HepG2 (cell line): ENCODE measurements around the gene NACC2. TPM values are rescaled to one million over a fixed set of nuclear protein-coding genes. Genes with fewer than 3 reads are reported as not detected.

Source experiments
- FOXK1 ChIP-seq: sonication (generic); formaldehyde crosslinking; IDR thresholded peaks from 2 replicates; pipeline ENCODE4 v1.4.0; 2020; ENCODE audit warnings: low read depth, missing genetic modification reagents, borderline replicate concordance
- GRHL1 ChIP-seq: sonication (generic); formaldehyde crosslinking; conservative IDR thresholded peaks from 2 replicates; pipeline ENCODE4 v1.8.0; 2022; ENCODE audit warnings: missing genetic modification reagents
- HNF4A ChIP-seq: sonication (generic); formaldehyde crosslinking; IDR thresholded peaks from 2 replicates; pipeline ENCODE4 v1.4.0; 2020; ENCODE audit warnings: missing genetic modification reagents
- JUN ChIP-seq: sonication (generic); formaldehyde crosslinking; IDR thresholded peaks from 2 replicates; pipeline ENCODE4 v1.4.0; 2020; ENCODE audit warnings: mild to moderate bottlenecking, missing genetic modification reagents
- KLF6 ChIP-seq: IDR thresholded peaks from 2 replicates; pipeline ENCODE4 v1.8.0; 2016; ENCODE audit warnings: missing biosample characterization, missing genetic modification reagents
- LBX2 ChIP-seq: sonication (generic); formaldehyde crosslinking; IDR thresholded peaks from 2 replicates; pipeline ENCODE4 v1.5.0; 2020; ENCODE audit warnings: missing genetic modification reagents, mild to moderate bottlenecking, borderline replicate concordance
- POGZ ChIP-seq: sonication (generic); formaldehyde crosslinking; IDR thresholded peaks from 2 replicates; pipeline ENCODE4 v1.4.0; 2020; ENCODE audit warnings: mild to moderate bottlenecking, missing genetic modification reagents
- RELA ChIP-seq: sonication (generic); formaldehyde crosslinking; IDR thresholded peaks from 2 replicates; pipeline ENCODE4 v1.4.0; 2020; ENCODE audit warnings: missing genetic modification reagents
- RFX1 ChIP-seq: fragments of 450-650 bp; IDR thresholded peaks from 2 replicates; pipeline ENCODE4 v1.6.1; 2017
- SMAD3 ChIP-seq: sonication (generic); formaldehyde crosslinking; IDR thresholded peaks from 2 replicates; pipeline ENCODE4 v1.4.0; 2020; ENCODE audit warnings: missing genetic modification reagents
- SMARCE1 ChIP-seq: fragments of 450-650 bp; IDR thresholded peaks from 2 replicates; pipeline ENCODE4 v1.6.1; 2017; ENCODE audit warnings: borderline replicate concordance
- SMC3 ChIP-seq: IDR thresholded peaks from 2 replicates; pipeline ENCODE4 v1.6.1; 2011; ENCODE audit warnings: low read length, improper control_type of control experiment
- THRA ChIP-seq: sonication (generic); formaldehyde crosslinking; IDR thresholded peaks from 2 replicates; pipeline ENCODE4 v1.4.0; 2020; ENCODE audit warnings: missing genetic modification reagents, borderline replicate concordance
- ZIK1 ChIP-seq: sonication (generic); formaldehyde crosslinking; IDR thresholded peaks from 2 replicates; pipeline ENCODE4 v1.5.0; 2020; ENCODE audit warnings: mild to moderate bottlenecking, low read depth, missing genetic modification reagents, borderline replicate concordance
- ZNF160 ChIP-seq: sonication (generic); formaldehyde crosslinking; IDR thresholded peaks from 2 replicates; pipeline ENCODE4 v1.8.0; 2022; ENCODE audit warnings: mild to moderate bottlenecking, inconsistent platforms, missing genetic modification reagents
- ZNF207 ChIP-seq: fragments of 450-650 bp; IDR thresholded peaks from 2 replicates; pipeline ENCODE4 v1.6.1; 2016; ENCODE audit warnings: antibody characterized with exemption, borderline replicate concordance
- ZNF225 ChIP-seq: sonication (generic); formaldehyde crosslinking; IDR thresholded peaks from 2 replicates; pipeline ENCODE4 v1.4.0; 2020; ENCODE audit warnings: mild to moderate bottlenecking, missing genetic modification reagents
- ZNF34 ChIP-seq: sonication (generic); formaldehyde crosslinking; IDR thresholded peaks from 2 replicates; pipeline ENCODE4 v1.4.0; 2020; ENCODE audit warnings: mild to moderate bottlenecking, missing genetic modification reagents, borderline replicate concordance
- ZNF563 ChIP-seq: sonication (generic); formaldehyde crosslinking; IDR thresholded peaks from 2 replicates; pipeline ENCODE4 v1.8.0; 2022; ENCODE audit warnings: mild to moderate bottlenecking, moderate library complexity, missing genetic modification reagents
- ZNF569 ChIP-seq: sonication (generic); formaldehyde crosslinking; IDR thresholded peaks from 2 replicates; pipeline ENCODE4 v1.5.0; 2020; ENCODE audit warnings: mild to moderate bottlenecking, missing genetic modification reagents, moderate library complexity, borderline replicate concordance
- ZNF607 ChIP-seq: sonication (generic); formaldehyde crosslinking; IDR thresholded peaks from 2 replicates; pipeline ENCODE4 v1.5.1; 2020; ENCODE audit warnings: missing genetic modification reagents, mild to moderate bottlenecking, borderline replicate concordance
- ZSCAN9 ChIP-seq: IDR thresholded peaks from 2 replicates; pipeline ENCODE4 v1.6.1; 2016; ENCODE audit warnings: borderline replicate concordance
- polyA plus RNA-seq, 8 experiments: library from polyadenylated mRNA; depleted of rRNA in 3 of 8; stranded (reverse) in 7 of 8; unstranded in 1 of 8; fragments of >200 nt; fragmentation: Illumina TruSeq in 4 of 8; extraction: Trizol in 4 of 8; gene quantifications; 2 replicates each; pipeline versions ENCODE4 v1.2.1 to v1.2.3, GENCODE V29; 2011 to 2016; ENCODE audit warnings: low read depth in 4 of 8, missing spikeins in 1 of 8, mixed read lengths in 1 of 8; ENCODE audit not compliant: insufficient read depth in 1 of 8
- total RNA-seq, 5 experiments: library from RNA; depleted of rRNA; stranded (reverse); fragments of >200 nt; fragmentation: Illumina TruSeq; extraction: Trizol; gene quantifications; 2 replicates each; pipeline ENCODE4 v1.2.3, GENCODE V29; 2016; ENCODE audit warnings: low read depth in 1 of 5
- TF ChIP-seq, protein P1 (sequence below), 2 experiments: fragments of 450-650 bp in 1 of 2; sonication (generic) in 1 of 2; formaldehyde crosslinking; IDR thresholded peaks; 2 replicates each; pipeline versions ENCODE4 v1.5.0 to v1.8.0; 2020 to 2022; ENCODE audit warnings: mild to moderate bottlenecking in 1 of 2, missing genetic modification reagents in 1 of 2
- TF ChIP-seq, protein P2 (sequence below): sonication (generic); formaldehyde crosslinking; IDR thresholded peaks from 2 replicates; pipeline ENCODE4 v1.4.0; 2020; ENCODE audit warnings: mild to moderate bottlenecking, missing genetic modification reagents

NACC2 gene
- total and polyA plus RNA-seq, 2 of the 13 experiments (the other 11 are each of a cell fraction or from before 2014, with no cell fraction given), result 5.9 to 12.3 TPM

- TF ChIP-seq LBX2 (CRISPR knock-in tag) (no peak), JUN (CRISPR knock-in tag) (peak; percentile 5; the same call in 1 of the 2 replicates), ZNF607 (CRISPR knock-in tag) (peak; percentile 74; the same call in 1 of the 2 replicates), ZIK1 (CRISPR knock-in tag) (no peak), ZNF34 (CRISPR knock-in tag) (no peak), SMARCE1 (no peak), SMC3 (no peak), THRA (CRISPR knock-in tag) (0 out of 2 replicates have a peak, but pooled peaks have one; percentile 20), ZNF207 (no peak), ZNF225 (no peak), POGZ (no peak), ZNF160 (CRISPR knock-in tag) (no peak; the same call in 1 of the 2 replicates), SMAD3 (CRISPR knock-in tag) (no peak), ZSCAN9 (CRISPR knock-in tag) (no peak), ZNF569 (no peak), RFX1 (no peak), RELA (CRISPR knock-in tag) (no peak; the same call in 1 of the 2 replicates), FOXK1 (CRISPR knock-in tag) (no peak), GRHL1 (CRISPR knock-in tag) (no peak), KLF6 (CRISPR knock-in tag) (peak; percentile 69; the same call in 1 of the 2 replicates), HNF4A (peak; percentile 90), ZNF563 (CRISPR knock-in tag) (no peak)
- TF ChIP-seq, protein P1, sequence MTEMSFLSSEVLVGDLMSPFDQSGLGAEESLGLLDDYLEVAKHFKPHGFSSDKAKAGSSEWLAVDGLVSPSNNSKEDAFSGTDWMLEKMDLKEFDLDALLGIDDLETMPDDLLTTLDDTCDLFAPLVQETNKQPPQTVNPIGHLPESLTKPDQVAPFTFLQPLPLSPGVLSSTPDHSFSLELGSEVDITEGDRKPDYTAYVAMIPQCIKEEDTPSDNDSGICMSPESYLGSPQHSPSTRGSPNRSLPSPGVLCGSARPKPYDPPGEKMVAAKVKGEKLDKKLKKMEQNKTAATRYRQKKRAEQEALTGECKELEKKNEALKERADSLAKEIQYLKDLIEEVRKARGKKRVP (CRISPR knock-in tag; IDR thresholded peaks at IDR 0.05), result 0 out of 4 replicates have a peak, but pooled peaks of 1 of the 2 experiments have one; percentile 48
- TF ChIP-seq, protein P2, sequence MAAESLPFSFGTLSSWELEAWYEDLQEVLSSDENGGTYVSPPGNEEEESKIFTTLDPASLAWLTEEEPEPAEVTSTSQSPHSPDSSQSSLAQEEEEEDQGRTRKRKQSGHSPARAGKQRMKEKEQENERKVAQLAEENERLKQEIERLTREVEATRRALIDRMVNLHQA (CRISPR knock-in tag), result no peak
Observed at GRCh38 chr9:136119061-136119882, 24.2 kb upstream of the NACC2 start (continued).
